ENCODE results near the gene CACUL1. TPM values are rescaled to one million over a fixed set of nuclear protein-coding genes. Genes with fewer than 3 reads are reported as not detected.

The CACUL1 gene
- total and polyA plus RNA-seq, 11 donors = 4.6 to 38.7 (median 23.9) TPM

GRCh38 chr10:118735294-118735693 is 19.5 kb downstream of the CACUL1 start:
- intact Hi-C loops (cut with DNase I) = no loop called here
- 71 to 95% (median 80%) methylated on average over 1 of the region's 1 CpG for WGBS, 4 donors
- Histone ChIP-seq H3K4me3 (no peak overlapping the region), H3K27ac (no peak overlapping the region), H3K4me1 (peaks cover 0 to 93% (median 49%) of the 10 kb centered on the region in 12 donors), H3K9me3 (no peaks in the 10 kb centered on the region), H3K27me3 (no peaks in the 10 kb centered on the region), H3K36me3 (no peaks in the 10 kb centered on the region)
- DNase-seq (no peak), ATAC-seq (no peak)
- TF ChIP-seq CTCF (IDR thresholded peaks at IDR 0.05) = no peak
- TF ChIP-seq POLR2A (IDR thresholded peaks at IDR 0.05) = no peak

GRCh38 chr10:118734475-118734874 is 20.3 kb downstream of the CACUL1 start:
- H3K4me3 ChIP-seq = no peak overlapping the region
- DNase-seq (no peak), ATAC-seq (no peak)
- intact Hi-C loops (cut with DNase I) = no loop called here
- TF ChIP-seq CTCF (IDR thresholded peaks at IDR 0.05) (peak in 2 of 12 donors; percentile 19 to 29), POLR2A (IDR thresholded peaks at IDR 0.05) (no peak)
- peaks cover 0 to 91% (median 58%) of the 10 kb centered on the region in 12 donors for H3K4me1 ChIP-seq
- H3K36me3 ChIP-seq = no peaks in the 10 kb centered on the region
- no peak overlapping the region for H3K27ac ChIP-seq
- WGBS, 4 donors = 76 to 86% (median 83%) methylated on average over 2 of the region's 2 CpGs
- no peaks in the 10 kb centered on the region for H3K9me3 ChIP-seq
- H3K27me3 ChIP-seq = no peaks in the 10 kb centered on the region

- Histone ChIP-seq H3K4me1 (peaks cover 0 to 81% (median 50%) of the 10 kb centered on the region in 12 donors), H3K27me3 (no peaks in the 10 kb centered on the region), H3K4me3 (no peak overlapping the region), H3K27ac (peak overlapping the region in 1 of 12 donors; percentile 68), H3K9me3 (no peaks in the 10 kb centered on the region), H3K36me3 (peaks cover 0 to 6% (median 0%) of the 10 kb centered on the region in 9 donors)
- TF ChIP-seq CTCF (IDR thresholded peaks at IDR 0.05) (no peak), POLR2A (IDR thresholded peaks at IDR 0.05) (no peak)
- intact Hi-C loops (cut with DNase I) = no loop called here
- ATAC-seq (peak in 3 of 4 donors; percentile 25 to 64 (median 27)), DNase-seq (no peak)
- WGBS, 4 donors = 79 to 82% (median 81%) methylated on average over 12 of the region's 12 CpGs
Measured at GRCh38 chr10:118732245-118733165, 22.3 kb downstream of the CACUL1 start.

GRCh38 chr10:118730756-118731456 is 23.9 kb downstream of the CACUL1 start:
- Histone ChIP-seq H3K27me3 (no peaks in the 10 kb centered on the region), H3K9me3 (no peaks in the 10 kb centered on the region), H3K4me3 (no peak overlapping the region), H3K27ac (peak overlapping the region in 4 of 12 donors; percentile 7 to 89 (median 43)), H3K36me3 (peaks cover 0 to 9% (median 0%) of the 10 kb centered on the region in 9 donors), H3K4me1 (peaks cover 0 to 76% (median 49%) of the 10 kb centered on the region in 12 donors)
- intact Hi-C loops (cut with DNase I) = no loop called here
- TF ChIP-seq POLR2A (IDR thresholded peaks at IDR 0.05) (no peak), CTCF (IDR thresholded peaks at IDR 0.05) (no peak)
- DNase-seq = no peak
- ATAC-seq = no peak
- 55 to 62% (median 62%) methylated on average over 7 of the region's 7 CpGs for WGBS, 4 donors

All from heart left ventricle (tissue), 16 donors.